PFSK-1 (cell line): ENCODE results near the gene BATF2.

Experiments used
- FOXP2 ChIP-seq: optimal IDR thresholded peaks from 2 replicates; pipeline ENCODE3; 2011; ENCODE audit warnings: borderline replicate concordance, control low read depth, inconsistent platforms; ENCODE audit not compliant: insufficient read depth; ENCODE audit errors: extremely low read length, extremely low read depth
- POLR2AphosphoS5 ChIP-seq: IDR thresholded peaks from 2 replicates; pipeline ENCODE4 v1.6.1; 2012; ENCODE audit warnings: low read depth, mild to moderate bottlenecking, control low read depth, low read length, moderate library complexity
- SIN3A ChIP-seq: IDR thresholded peaks from 2 replicates; pipeline ENCODE4 v1.6.1; 2012; ENCODE audit warnings: mild to moderate bottlenecking, low read length, moderate library complexity, borderline replicate concordance; ENCODE audit not compliant: insufficient read depth
- TAF1 ChIP-seq: IDR thresholded peaks from 2 replicates; pipeline ENCODE4 v1.6.1; 2012; ENCODE audit warnings: low read length, control low read depth, borderline replicate concordance; ENCODE audit not compliant: insufficient read depth
- TF ChIP-seq, protein P1 (sequence below), 2 experiments: IDR thresholded peaks; 2 replicates each; pipeline versions ENCODE4 v1.6.1 to v1.8.0; 2011 to 2012; ENCODE audit warnings: low read depth in 2 of 2, low read length in 2 of 2, control low read depth in 1 of 2, inconsistent platforms in 1 of 2, mild to moderate bottlenecking in 1 of 2, moderate library complexity in 1 of 2; ENCODE audit not compliant: insufficient read depth in 1 of 2

BATF2 gene

DNA sequence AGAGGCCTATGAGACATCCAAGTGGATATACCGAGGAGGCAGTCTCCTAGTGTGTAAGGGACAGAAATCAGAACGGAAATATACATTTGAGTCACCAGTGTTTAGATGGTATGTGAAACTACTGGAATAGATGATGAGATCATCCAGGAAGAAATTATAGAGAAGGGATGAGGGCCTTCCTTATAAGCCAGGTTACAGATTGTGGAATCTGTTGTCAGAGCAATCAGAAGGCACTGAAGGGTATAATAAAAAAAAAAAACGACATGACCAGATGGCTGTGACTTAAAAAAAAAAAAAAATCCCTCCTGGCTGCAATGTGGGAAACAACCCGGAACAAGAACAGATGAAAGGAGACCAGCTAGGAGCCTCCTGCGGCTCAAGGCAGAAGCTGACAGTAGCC lies 27.6 kb downstream of the BATF2 start:
- TF ChIP-seq, protein P1, sequence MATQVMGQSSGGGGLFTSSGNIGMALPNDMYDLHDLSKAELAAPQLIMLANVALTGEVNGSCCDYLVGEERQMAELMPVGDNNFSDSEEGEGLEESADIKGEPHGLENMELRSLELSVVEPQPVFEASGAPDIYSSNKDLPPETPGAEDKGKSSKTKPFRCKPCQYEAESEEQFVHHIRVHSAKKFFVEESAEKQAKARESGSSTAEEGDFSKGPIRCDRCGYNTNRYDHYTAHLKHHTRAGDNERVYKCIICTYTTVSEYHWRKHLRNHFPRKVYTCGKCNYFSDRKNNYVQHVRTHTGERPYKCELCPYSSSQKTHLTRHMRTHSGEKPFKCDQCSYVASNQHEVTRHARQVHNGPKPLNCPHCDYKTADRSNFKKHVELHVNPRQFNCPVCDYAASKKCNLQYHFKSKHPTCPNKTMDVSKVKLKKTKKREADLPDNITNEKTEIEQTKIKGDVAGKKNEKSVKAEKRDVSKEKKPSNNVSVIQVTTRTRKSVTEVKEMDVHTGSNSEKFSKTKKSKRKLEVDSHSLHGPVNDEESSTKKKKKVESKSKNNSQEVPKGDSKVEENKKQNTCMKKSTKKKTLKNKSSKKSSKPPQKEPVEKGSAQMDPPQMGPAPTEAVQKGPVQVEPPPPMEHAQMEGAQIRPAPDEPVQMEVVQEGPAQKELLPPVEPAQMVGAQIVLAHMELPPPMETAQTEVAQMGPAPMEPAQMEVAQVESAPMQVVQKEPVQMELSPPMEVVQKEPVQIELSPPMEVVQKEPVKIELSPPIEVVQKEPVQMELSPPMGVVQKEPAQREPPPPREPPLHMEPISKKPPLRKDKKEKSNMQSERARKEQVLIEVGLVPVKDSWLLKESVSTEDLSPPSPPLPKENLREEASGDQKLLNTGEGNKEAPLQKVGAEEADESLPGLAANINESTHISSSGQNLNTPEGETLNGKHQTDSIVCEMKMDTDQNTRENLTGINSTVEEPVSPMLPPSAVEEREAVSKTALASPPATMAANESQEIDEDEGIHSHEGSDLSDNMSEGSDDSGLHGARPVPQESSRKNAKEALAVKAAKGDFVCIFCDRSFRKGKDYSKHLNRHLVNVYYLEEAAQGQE (IDR thresholded peaks at IDR 0.05; ENCODE audit: insufficient read depth in 1 of 2, low read depth in 2 of 2, low read length in 2 of 2), result no peak
- no peak for TF ChIP-seq TAF1
- no peak for TF ChIP-seq POLR2AphosphoS5
- TF ChIP-seq SIN3A, result no peak

DNA sequence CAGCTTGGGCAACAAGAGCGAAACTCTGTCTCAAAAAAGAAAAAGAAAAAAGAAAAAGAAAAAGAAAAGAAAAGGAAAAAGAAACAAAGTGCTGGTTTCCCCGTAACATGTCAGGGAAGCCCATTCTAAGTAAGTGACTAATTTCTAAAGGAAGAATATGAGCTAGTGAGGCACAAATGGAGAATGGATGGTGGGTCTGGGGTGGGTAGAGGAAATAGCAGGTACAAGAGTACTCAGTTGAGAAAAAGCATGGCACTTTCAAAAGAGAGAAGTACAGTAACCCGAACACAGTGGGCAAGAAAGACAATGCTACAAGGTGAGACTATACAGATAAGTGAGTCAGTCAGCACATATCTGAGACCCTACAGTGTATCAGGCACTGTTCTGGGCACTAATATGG lies 29.4 kb downstream of the BATF2 start:
- TF ChIP-seq SIN3A, result no peak
- TF ChIP-seq, protein P1 (IDR thresholded peaks at IDR 0.05; ENCODE audit: insufficient read depth in 1 of 2, low read depth in 2 of 2, low read length in 2 of 2), result no peak
- TF ChIP-seq POLR2AphosphoS5, result no peak
- TF ChIP-seq FOXP2, result no peak
- TF ChIP-seq TAF1, result no peak

DNA sequence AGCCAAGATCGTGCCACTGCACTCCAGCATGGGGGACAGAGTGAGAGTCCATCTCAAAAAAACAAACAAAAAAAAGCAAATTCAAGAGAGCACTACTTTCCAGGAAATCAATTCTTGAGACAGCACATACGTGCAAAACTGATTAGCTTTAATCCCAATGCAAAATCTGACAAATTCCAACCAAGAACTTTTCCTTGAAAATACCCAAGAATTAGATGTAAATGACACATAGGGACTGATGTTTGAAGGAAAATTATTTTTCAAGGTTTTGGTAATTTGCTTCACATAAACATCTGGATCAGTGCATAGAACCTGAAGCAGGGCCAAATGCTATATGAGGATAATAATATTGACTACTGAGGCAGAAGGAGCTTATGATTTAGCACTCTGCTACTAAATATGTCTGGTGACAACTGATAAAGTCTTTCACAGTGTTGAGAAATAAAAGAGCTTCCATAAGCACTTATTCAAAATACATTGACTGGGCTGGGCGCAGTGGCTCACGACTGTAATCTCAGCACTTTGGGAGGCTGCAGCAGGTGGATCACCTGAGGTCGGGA lies 33.6 kb downstream of the BATF2 start:
- TF ChIP-seq FOXP2, result no peak
- no peak for TF ChIP-seq SIN3A
- TF ChIP-seq, protein P1 (IDR thresholded peaks at IDR 0.05; ENCODE audit: insufficient read depth in 1 of 2, low read depth in 2 of 2, low read length in 2 of 2), result no peak
- TF ChIP-seq TAF1, result no peak
- no peak for TF ChIP-seq POLR2AphosphoS5

DNA sequence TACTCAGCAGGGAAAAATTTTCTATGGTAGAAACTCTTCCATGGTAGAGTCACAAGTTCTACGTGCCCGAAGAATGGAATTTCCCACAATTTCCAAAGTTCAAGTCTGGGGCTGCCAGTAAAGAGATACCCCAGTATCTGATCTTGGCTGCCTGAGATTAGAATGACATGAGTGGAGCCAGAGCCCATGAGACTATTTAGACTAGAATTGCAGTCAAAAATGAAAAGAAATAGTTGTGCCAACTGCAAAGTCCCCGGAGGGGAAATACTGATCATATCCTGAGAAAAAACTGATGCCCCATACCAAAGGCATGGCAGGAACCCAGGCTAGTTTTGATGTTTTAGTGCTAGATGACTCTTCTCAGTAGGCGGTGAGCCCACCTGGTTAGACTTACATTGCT lies 36.1 kb downstream of the BATF2 start:
- TF ChIP-seq, protein P1 (IDR thresholded peaks at IDR 0.05; ENCODE audit: insufficient read depth in 1 of 2, low read depth in 2 of 2, low read length in 2 of 2), result no peak
- TF ChIP-seq TAF1, result no peak
- TF ChIP-seq FOXP2, result no peak
- no peak for TF ChIP-seq POLR2AphosphoS5
- TF ChIP-seq SIN3A, result no peak

DNA sequence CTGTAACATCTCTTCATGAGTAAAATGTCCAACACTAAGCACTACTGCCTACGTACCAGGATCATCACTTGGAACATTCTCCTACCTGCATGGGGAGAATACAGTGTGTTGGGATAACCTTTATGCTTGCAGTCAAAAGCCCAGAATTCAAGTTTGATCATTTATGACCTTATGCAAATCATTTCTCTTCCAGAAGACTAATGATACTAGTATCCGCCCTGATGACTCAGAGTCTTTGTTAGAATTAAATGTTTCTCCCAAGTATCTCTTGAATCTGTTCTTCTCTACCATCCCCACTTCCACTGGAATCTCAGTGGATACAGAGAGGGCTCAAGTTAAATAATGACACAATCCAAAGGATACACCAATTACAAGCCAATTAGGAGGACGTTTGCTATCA lies 37.3 kb downstream of the BATF2 start:
- TF ChIP-seq, protein P1 (IDR thresholded peaks at IDR 0.05; ENCODE audit: insufficient read depth in 1 of 2, low read depth in 2 of 2, low read length in 2 of 2), result no peak
- TF ChIP-seq SIN3A (no peak), TAF1 (no peak), POLR2AphosphoS5 (no peak), FOXP2 (no peak)
